ENCODE data around the gene RCN2.
A peak's percentile ranks its signal among the peaks of the same experiment; 100 is the strongest.

The RCN2 gene

GRCh38 chr15:76991741-76992645 lies 60.4 kb downstream of the RCN2 start:
- Histone ChIP-seq H3K27me3 (ENCODE audit: insufficient read depth, poor library complexity, severe bottlenecking) (no peaks in the 10 kb centered on the region), H3K4me3 (replicated peaks; ENCODE audit: insufficient read depth, low read length) (no peak overlapping the region), H3K27ac (replicated peaks) (peak overlapping the region; percentile 92)
- DNase-seq (ENCODE audit: low read depth in 1 of 2, low spot score in 1 of 2) = peak; percentile 76 to 93
- no peak for TF ChIP-seq GABPA (IDR thresholded peaks at IDR 0.05; ENCODE audit: low read depth)
- TF ChIP-seq POLR2AphosphoS5 (IDR thresholded peaks at IDR 0.05; ENCODE audit: low read depth) = no peak
- no peak for TF ChIP-seq SPI1 (IDR thresholded peaks at IDR 0.05; ENCODE audit: borderline replicate concordance, low read depth)
- TF ChIP-seq CTCF (IDR thresholded peaks at IDR 0.05; ENCODE audit: insufficient read depth, low read length) = no peak
- no peak for TF ChIP-seq REST (IDR thresholded peaks at IDR 0.05; ENCODE audit: insufficient replicate concordance, low read depth)

- no peak for TF ChIP-seq REST (IDR thresholded peaks at IDR 0.05; ENCODE audit: insufficient replicate concordance, low read depth)
- TF ChIP-seq SPI1 (IDR thresholded peaks at IDR 0.05; ENCODE audit: borderline replicate concordance, low read depth) = no peak
- TF ChIP-seq CTCF (IDR thresholded peaks at IDR 0.05; ENCODE audit: insufficient read depth, low read length) = no peak
- no peak for TF ChIP-seq GABPA (IDR thresholded peaks at IDR 0.05; ENCODE audit: low read depth)
- TF ChIP-seq POLR2AphosphoS5 (IDR thresholded peaks at IDR 0.05; ENCODE audit: low read depth) = no peak
- Histone ChIP-seq H3K27ac (replicated peaks) (peak overlapping the region; percentile 92), H3K27me3 (ENCODE audit: insufficient read depth, poor library complexity, severe bottlenecking) (no peaks in the 10 kb centered on the region), H3K4me3 (replicated peaks; ENCODE audit: insufficient read depth, low read length) (no peak overlapping the region)
- peak in 1 of 2 experiments; percentile 41 for DNase-seq (ENCODE audit: low read depth in 1 of 2, low spot score in 1 of 2)
Observed at GRCh38 chr15:76993114-76993725, 61.7 kb downstream of the RCN2 start.

- peak in 1 of 2 experiments; percentile 80 for DNase-seq (ENCODE audit: low read depth in 1 of 2, low spot score in 1 of 2)
- Histone ChIP-seq H3K4me3 (replicated peaks; ENCODE audit: insufficient read depth, low read length) (no peak overlapping the region), H3K27ac (replicated peaks) (peak overlapping the region; percentile 92), H3K27me3 (ENCODE audit: insufficient read depth, poor library complexity, severe bottlenecking) (no peaks in the 10 kb centered on the region)
- TF ChIP-seq GABPA (IDR thresholded peaks at IDR 0.05; ENCODE audit: low read depth) = no peak
- TF ChIP-seq SPI1 (IDR thresholded peaks at IDR 0.05; ENCODE audit: borderline replicate concordance, low read depth) = peak; percentile 2; the same call in 1 of the 2 replicates
Observed at GRCh38 chr15:76994001-76994400, 62.5 kb downstream of the RCN2 start.

GRCh38 chr15:76994496-76994895 lies 62.9 kb downstream of the RCN2 start:
- no peak for TF ChIP-seq POLR2AphosphoS5 (IDR thresholded peaks at IDR 0.05; ENCODE audit: low read depth)
- TF ChIP-seq CTCF (IDR thresholded peaks at IDR 0.05; ENCODE audit: insufficient read depth, low read length) = no peak
- no peak for TF ChIP-seq REST (IDR thresholded peaks at IDR 0.05; ENCODE audit: insufficient replicate concordance, low read depth)
- TF ChIP-seq SPI1 (IDR thresholded peaks at IDR 0.05; ENCODE audit: borderline replicate concordance, low read depth) = no peak
- TF ChIP-seq GABPA (IDR thresholded peaks at IDR 0.05; ENCODE audit: low read depth) = no peak
- peak overlapping the region; percentile 92 for H3K27ac ChIP-seq (replicated peaks)

More at GRCh38 chr15:76994496-76994895, 62.9 kb downstream of the RCN2 start:
- H3K4me3 ChIP-seq (replicated peaks; ENCODE audit: insufficient read depth, low read length) = peak overlapping the region; percentile 72; the same call in 1 of the 2 replicates
- H3K27me3 ChIP-seq (ENCODE audit: insufficient read depth, poor library complexity, severe bottlenecking) = no peaks in the 10 kb centered on the region
- DNase-seq (ENCODE audit: low read depth in 1 of 2, low spot score in 1 of 2) = no peak

Measured in HL-60 (cell line).